Lung (tissue), 12 donors: Measurements from ENCODE around the gene PCDHB9. TPM values are rescaled to one million over a fixed set of nuclear protein-coding genes. Genes with fewer than 3 reads are reported as not detected.
"Not testable (repeated sequence)": the region's sequence is repeated elsewhere in the genome, so short reads cannot be mapped to it uniquely, and the experiment has no call there.

Experiments
- ATAC-seq: fragments of 200-7000 bp; cut with Tn5 transposase; one replicate; pipeline ENCODE4 v1.9.1; 2020; ENCODE audit warnings: moderate number of reproducible peaks; ENCODE audit not compliant: insufficient read depth, low FRiP score
- DNase-seq, 3 donors: peaks; one replicate each; pipeline ENCODE4 v3.0.0-alpha.2; 2013 to 2017
- H3K27ac ChIP-seq, 2 donors: one replicate each; pipeline ENCODE4 v1.5.1; 2013; ENCODE audit warnings: mild to moderate bottlenecking in 2 of 2, moderate library complexity in 2 of 2, control low read depth in 1 of 2, inconsistent platforms in 1 of 2, low read depth in 1 of 2, low read length in 1 of 2
- H3K27me3 ChIP-seq, 3 donors: one replicate each; pipeline ENCODE4 v1.5.1; 2013; ENCODE audit warnings: low read length in 2 of 3; ENCODE audit not compliant: control insufficient read depth in 3 of 3, insufficient read depth in 3 of 3
- H3K36me3 ChIP-seq, 4 donors: one replicate each; pipeline ENCODE4 v1.5.1; 2013; ENCODE audit warnings: low read length in 4 of 4, mild to moderate bottlenecking in 1 of 4, moderate library complexity in 1 of 4; ENCODE audit not compliant: control insufficient read depth in 4 of 4, insufficient read depth in 4 of 4
- H3K4me1 ChIP-seq, 5 donors: one replicate each; pipeline ENCODE4 v1.5.1; 2013; ENCODE audit warnings: low read length in 5 of 5, mild to moderate bottlenecking in 2 of 5, moderate library complexity in 1 of 5; ENCODE audit not compliant: control insufficient read depth in 5 of 5, insufficient read depth in 5 of 5
- H3K4me3 ChIP-seq: one replicate; pipeline ENCODE4 v1.5.1; 2013; ENCODE audit warnings: mild to moderate bottlenecking, control low read depth, moderate library complexity
- H3K9ac ChIP-seq, 2 donors: one replicate each; pipeline ENCODE4 v1.5.1; 2013; ENCODE audit warnings: low read length in 2 of 2, control low read depth in 1 of 2; ENCODE audit not compliant: insufficient read depth in 1 of 2
- H3K9me3 ChIP-seq, 4 donors: one replicate each; pipeline ENCODE4 v1.5.1; 2013; ENCODE audit warnings: low read length in 3 of 4, mild to moderate bottlenecking in 1 of 4, moderate library complexity in 1 of 4; ENCODE audit not compliant: control insufficient read depth in 4 of 4, insufficient read depth in 3 of 4
- WGBS, 2 donors: extraction: QIAGEN DNeasy Blood & Tissue Kit; methylation state at CpG; one replicate each; pipeline ENCODE4 v1.1.7; 2013; 5-methylcytosine and 5-hydroxymethylcytosine counted together
- polyA plus RNA-seq, 2 donors: library from polyadenylated mRNA; stranded (reverse); fragments of 200-250 nt; gene quantifications; one replicate each; pipeline ENCODE4 v1.2.1, GENCODE V29; 2013
- total RNA-seq, 2 donors: library from RNA; depleted of rRNA in 1 of 2; stranded (reverse); fragments of >200 nt in 1 of 2; gene quantifications; one replicate each; pipeline ENCODE4 v1.2.1, GENCODE V29; 2014 to 2021
- TF ChIP-seq, protein P1 (sequence below): IDR thresholded peaks from 2 replicates; pipeline ENCODE4 v1.5.1; 2012; ENCODE audit warnings: mild to moderate bottlenecking; ENCODE audit errors: control extremely low read depth, extremely low read depth
- donor health status: control.
- donor health status: control.
- donor health status: Bipolar disorder and iron deficiency.
- donor health status: healthy.
- donor health status: DM: yes; HTN: yes; CAD: no.

Gene PCDHB9
- total and polyA plus RNA-seq, 4 donors = 0.37 to 3.1 (median 1.1) TPM

DNA sequence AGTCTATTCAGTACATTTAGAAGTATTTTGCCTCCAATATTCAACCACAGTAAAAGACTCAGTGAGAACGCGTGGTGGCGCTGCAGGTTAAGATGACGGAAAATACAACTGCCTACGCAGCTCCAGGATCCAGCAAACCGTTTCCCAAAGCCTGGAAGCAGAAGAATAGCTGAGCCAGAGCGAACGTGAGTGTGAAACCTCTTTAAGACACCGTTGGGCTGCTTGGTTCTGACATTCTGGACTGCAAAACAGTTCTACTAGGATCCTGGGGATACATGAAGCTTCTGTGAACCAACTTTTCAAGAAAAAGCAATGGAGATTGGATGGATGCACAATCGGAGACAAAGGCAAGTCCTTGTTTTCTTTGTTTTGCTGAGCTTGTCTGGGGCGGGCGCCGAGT, 4.7 kb upstream of the PCDHB9 start, which contains the start of gene PCDHB16:
PCDHB16 (plus strand) TSS at position 140 of the 400 bp plus-strand sequence; CDS start at position 313, 173 bp downstream.
- H3K9ac ChIP-seq = peak within 1 kb of the TSS in 1 of 2 donors; percentile 78
- H3K27me3 ChIP-seq = peaks cover 0 to 4% (median 3%) of the 10 kb centered on the region in 3 donors
- peak within 1 kb of the TSS; percentile 13 for H3K4me3 ChIP-seq
- peaks cover 0 to 3% (median 0%) of the 10 kb centered on the region in 4 donors for H3K36me3 ChIP-seq
- ATAC-seq (peak; percentile 47), DNase-seq (peak; percentile 63 to 78 (median 65))
- peaks cover 0 to 1% (median 0%) of the 10 kb centered on the region in 5 donors for H3K4me1 ChIP-seq
- 14 to 17% methylated on average over 13 of the region's 13 CpGs for WGBS, 2 donors
- TF ChIP-seq, protein P1, sequence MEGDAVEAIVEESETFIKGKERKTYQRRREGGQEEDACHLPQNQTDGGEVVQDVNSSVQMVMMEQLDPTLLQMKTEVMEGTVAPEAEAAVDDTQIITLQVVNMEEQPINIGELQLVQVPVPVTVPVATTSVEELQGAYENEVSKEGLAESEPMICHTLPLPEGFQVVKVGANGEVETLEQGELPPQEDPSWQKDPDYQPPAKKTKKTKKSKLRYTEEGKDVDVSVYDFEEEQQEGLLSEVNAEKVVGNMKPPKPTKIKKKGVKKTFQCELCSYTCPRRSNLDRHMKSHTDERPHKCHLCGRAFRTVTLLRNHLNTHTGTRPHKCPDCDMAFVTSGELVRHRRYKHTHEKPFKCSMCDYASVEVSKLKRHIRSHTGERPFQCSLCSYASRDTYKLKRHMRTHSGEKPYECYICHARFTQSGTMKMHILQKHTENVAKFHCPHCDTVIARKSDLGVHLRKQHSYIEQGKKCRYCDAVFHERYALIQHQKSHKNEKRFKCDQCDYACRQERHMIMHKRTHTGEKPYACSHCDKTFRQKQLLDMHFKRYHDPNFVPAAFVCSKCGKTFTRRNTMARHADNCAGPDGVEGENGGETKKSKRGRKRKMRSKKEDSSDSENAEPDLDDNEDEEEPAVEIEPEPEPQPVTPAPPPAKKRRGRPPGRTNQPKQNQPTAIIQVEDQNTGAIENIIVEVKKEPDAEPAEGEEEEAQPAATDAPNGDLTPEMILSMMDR = no peak
- H3K27ac ChIP-seq = no peak within 1 kb of the TSS
- peaks cover 9 to 39% (median 17%) of the 10 kb centered on the region in 4 donors for H3K9me3 ChIP-seq

DNA sequence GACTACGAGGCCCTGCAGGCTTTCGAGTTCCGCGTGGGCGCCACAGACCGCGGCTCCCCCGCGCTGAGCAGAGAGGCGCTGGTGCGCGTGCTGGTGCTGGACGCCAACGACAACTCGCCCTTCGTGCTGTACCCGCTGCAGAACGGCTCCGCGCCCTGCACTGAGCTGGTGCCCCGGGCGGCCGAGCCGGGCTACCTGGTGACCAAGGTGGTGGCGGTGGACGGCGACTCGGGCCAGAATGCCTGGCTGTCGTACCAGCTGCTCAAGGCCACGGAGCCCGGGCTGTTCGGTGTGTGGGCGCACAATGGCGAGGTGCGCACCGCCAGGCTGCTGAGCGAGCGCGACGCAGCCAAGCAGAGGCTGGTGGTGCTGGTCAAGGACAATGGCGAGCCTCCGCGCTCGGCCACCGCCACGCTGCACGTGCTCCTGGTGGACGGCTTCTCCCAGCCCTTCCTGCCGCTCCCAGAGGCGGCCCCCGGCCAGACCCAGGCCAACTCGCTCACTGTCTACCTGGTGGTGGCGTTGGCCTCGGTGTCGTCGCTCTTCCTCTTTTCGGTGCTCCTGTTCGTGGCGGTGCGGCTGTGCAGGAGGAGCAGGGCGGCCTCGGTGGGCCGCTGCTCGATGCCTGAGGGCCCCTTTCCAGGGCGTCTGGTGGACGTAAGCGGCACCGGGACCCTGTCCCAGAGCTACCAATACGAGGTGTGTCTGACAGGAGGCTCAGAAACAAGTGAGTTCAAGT, 2.7 kb upstream of the PCDHB9 start:
- 29 to 39% methylated on average over 31 to 56 of the region's 69 CpGs for WGBS, 2 donors
- not testable (repeated sequence) for H3K9ac ChIP-seq, H3K36me3 ChIP-seq, H3K4me3 ChIP-seq, ATAC-seq, H3K4me1 ChIP-seq, H3K27me3 ChIP-seq, DNase-seq, H3K27ac ChIP-seq
- H3K9me3 ChIP-seq = peaks cover 5 to 36% (median 14%) of the 10 kb centered on the region in 4 donors

DNA sequence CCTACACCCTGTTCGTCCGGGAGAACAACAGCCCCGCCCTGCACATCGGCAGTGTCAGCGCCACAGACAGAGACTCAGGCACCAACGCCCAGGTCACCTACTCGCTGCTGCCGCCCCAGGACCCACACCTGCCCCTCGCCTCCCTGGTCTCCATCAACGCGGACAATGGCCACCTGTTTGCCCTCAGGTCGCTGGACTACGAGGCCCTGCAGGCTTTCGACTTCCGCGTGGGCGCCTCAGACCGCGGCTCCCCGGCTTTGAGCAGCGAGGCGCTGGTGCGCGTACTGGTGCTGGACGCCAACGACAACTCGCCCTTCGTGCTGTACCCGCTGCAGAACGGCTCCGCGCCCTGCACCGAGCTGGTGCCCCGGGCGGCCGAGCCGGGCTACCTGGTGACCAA, 1.7 kb downstream of the PCDHB9 start:
- not testable (repeated sequence) for DNase-seq, H3K27me3 ChIP-seq, H3K36me3 ChIP-seq, H3K9ac ChIP-seq, H3K4me1 ChIP-seq, H3K27ac ChIP-seq, H3K4me3 ChIP-seq, ATAC-seq
- H3K9me3 ChIP-seq = peaks cover 5 to 24% (median 10%) of the 10 kb centered on the region in 4 donors
- WGBS, 2 donors = 32 to 38% methylated on average over 20 to 32 of the region's 37 CpGs

DNA sequence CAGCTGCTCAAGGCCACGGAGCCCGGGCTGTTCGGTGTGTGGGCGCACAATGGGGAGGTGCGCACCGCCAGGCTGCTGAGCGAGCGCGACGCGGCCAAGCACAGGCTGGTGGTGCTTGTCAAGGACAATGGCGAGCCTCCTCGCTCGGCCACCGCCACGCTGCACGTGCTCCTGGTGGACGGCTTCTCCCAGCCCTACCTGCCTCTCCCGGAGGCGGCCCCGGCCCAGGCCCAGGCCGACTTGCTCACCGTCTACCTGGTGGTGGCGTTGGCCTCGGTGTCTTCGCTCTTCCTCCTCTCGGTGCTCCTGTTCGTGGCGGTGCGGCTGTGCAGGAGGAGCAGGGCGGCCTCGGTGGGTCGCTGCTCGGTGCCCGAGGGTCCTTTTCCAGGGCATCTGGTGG, 2.2 kb downstream of the PCDHB9 start:
- ATAC-seq, DNase-seq, H3K4me1 ChIP-seq, H3K27me3 ChIP-seq, H3K9ac ChIP-seq, H3K4me3 ChIP-seq, H3K27ac ChIP-seq, H3K36me3 ChIP-seq: not testable (repeated sequence)
- 27 to 33% methylated on average over 14 to 32 of the region's 35 CpGs for WGBS, 2 donors
- H3K9me3 ChIP-seq = peaks cover 5 to 23% (median 10%) of the 10 kb centered on the region in 4 donors

DNA sequence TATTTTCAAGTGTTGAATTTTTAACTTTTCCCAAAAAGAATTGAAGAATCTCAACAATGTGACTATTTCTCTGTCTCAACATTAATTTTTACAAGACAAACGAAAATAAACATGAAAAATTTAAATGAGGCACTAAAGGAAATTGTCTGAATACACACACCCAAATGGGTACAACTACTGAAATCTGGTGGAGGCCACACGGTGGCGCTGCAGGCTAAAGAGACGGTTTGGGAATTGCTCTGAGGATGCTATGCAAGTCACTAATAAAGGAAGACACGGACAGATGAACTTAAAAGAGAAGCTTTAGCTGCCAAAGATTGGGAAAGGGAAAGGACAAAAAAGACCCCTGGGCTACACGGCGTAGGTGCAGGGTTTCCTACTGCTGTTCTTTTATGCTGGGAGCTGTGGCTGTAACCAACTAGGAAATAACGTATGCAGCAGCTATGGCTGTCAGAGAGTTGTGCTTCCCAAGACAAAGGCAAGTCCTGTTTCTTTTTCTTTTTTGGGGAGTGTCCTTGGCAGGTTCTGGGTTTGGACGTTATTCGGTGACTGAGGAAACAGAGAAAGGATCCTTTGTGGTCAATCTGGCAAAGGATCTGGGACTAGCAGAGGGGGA, 5.3 kb downstream of the PCDHB9 start, which contains the start of gene PCDHB10:
PCDHB10 (plus strand) TSS at position 244 of the 616 bp plus-strand sequence; CDS start at position 444, 200 bp downstream.
- Histone ChIP-seq H3K36me3 (no peaks in the 10 kb centered on the region), H3K9ac (peak within 1 kb of the TSS in 1 of 2 donors; percentile 62), H3K4me1 (no peaks in the 10 kb centered on the region), H3K27me3 (no peaks in the 10 kb centered on the region), H3K4me3 (no peak within 1 kb of the TSS), H3K27ac (no peak within 1 kb of the TSS), H3K9me3 (peaks cover 0 to 21% (median 11%) of the 10 kb centered on the region in 4 donors)
- peak; percentile 44 to 56 (median 56) for DNase-seq
- ATAC-seq = no peak
- TF ChIP-seq, protein P1 = no peak
- WGBS, 2 donors = 7 to 9% methylated on average over 10 of the region's 10 CpGs

DNA sequence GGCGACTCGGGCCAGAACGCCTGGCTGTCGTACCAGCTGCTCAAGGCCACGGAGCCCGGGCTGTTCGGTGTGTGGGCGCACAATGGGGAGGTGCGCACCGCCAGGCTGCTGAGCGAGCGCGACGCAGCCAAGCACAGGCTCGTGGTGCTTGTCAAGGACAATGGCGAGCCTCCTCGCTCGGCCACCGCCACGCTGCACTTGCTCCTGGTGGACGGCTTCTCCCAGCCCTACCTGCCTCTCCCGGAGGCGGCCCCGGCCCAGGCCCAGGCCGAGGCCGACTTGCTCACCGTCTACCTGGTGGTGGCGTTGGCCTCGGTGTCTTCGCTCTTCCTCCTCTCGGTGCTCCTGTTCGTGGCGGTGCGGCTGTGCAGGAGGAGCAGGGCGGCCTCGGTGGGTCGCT, 7.4 kb downstream of the PCDHB9 start:
- H3K9ac ChIP-seq, H3K27me3 ChIP-seq, H3K4me3 ChIP-seq, ATAC-seq, DNase-seq, H3K27ac ChIP-seq, H3K4me1 ChIP-seq, H3K36me3 ChIP-seq: not testable (repeated sequence)
- peaks cover 0 to 24% (median 14%) of the 10 kb centered on the region in 4 donors for H3K9me3 ChIP-seq
- WGBS, 2 donors = 24 to 26% methylated on average over 3 to 33 of the region's 37 CpGs
